Hepatocyte (in vitro differentiated cells): ENCODE data around the gene CNOT6L. TPM values are rescaled to one million over a fixed set of nuclear protein-coding genes. Genes with fewer than 3 reads are reported as not detected.

ENCODE experiments used
- DNase-seq: peaks from one replicate; pipeline ENCODE4 v3.0.0-alpha.2; 2016; ENCODE audit warnings: low spot score
- H2AFZ ChIP-seq: fragments of 200-600 bp; sonication (generic); 2 replicates; pipeline ENCODE4 v1.6.0; 2016; ENCODE audit warnings: antibody characterized with exemption, mild to moderate bottlenecking
- H3K27ac ChIP-seq: fragments of 200-600 bp; sonication (generic); 2 replicates; pipeline ENCODE4 v1.5.1; 2016; ENCODE audit warnings: mild to moderate bottlenecking
- H3K27me3 ChIP-seq: fragments of 200-600 bp; sonication (generic); 2 replicates; pipeline ENCODE4 v1.6.1; 2016
- H3K36me3 ChIP-seq: fragments of 200-600 bp; sonication (generic); replicated peaks from 2 replicates; pipeline ENCODE4 v1.5.1; 2016; ENCODE audit warnings: low read depth; ENCODE audit not compliant: insufficient read depth
- H3K4me1 ChIP-seq: fragments of 200-600 bp; sonication (generic); 2 replicates; pipeline ENCODE4 v1.5.1; 2016; ENCODE audit warnings: mild to moderate bottlenecking, moderate library complexity; ENCODE audit not compliant: insufficient read depth
- H3K4me2 ChIP-seq: fragments of 200-600 bp; sonication (generic); 2 replicates; pipeline ENCODE4 v1.6.0; 2016
- H3K4me3 ChIP-seq: fragments of 200-600 bp; sonication (generic); 2 replicates; pipeline ENCODE4 v1.5.1; 2016; ENCODE audit warnings: mild to moderate bottlenecking
- H3K79me2 ChIP-seq: fragments of 200-600 bp; sonication (generic); 2 replicates; pipeline ENCODE4 v1.6.0; 2017; ENCODE audit warnings: mild to moderate bottlenecking
- H3K9me2 ChIP-seq: fragments of 200-600 bp; sonication (generic); replicated peaks from 2 replicates; pipeline ENCODE4 v1.6.0; 2017; ENCODE audit warnings: mild to moderate bottlenecking; ENCODE audit not compliant: insufficient read depth
- H3K9me3 ChIP-seq: fragments of 200-600 bp; sonication (generic); 2 replicates; pipeline ENCODE4 v1.5.1; 2016; ENCODE audit warnings: low read depth, mild to moderate bottlenecking
- H4K20me1 ChIP-seq: fragments of 200-600 bp; sonication (generic); 2 replicates; pipeline ENCODE4 v1.6.0; 2016; ENCODE audit warnings: mild to moderate bottlenecking; ENCODE audit not compliant: insufficient read depth, poor library complexity, severe bottlenecking
- EZH2 ChIP-seq: fragments of 200-600 bp; sonication (generic); IDR thresholded peaks from 2 replicates; pipeline ENCODE4 v1.6.1; 2016; ENCODE audit warnings: antibody characterized with exemption, mild to moderate bottlenecking, borderline replicate concordance
- EZH2phosphoT487 ChIP-seq: fragments of 200-600 bp; sonication (generic); IDR thresholded peaks from one replicate; pipeline ENCODE4 v1.6.1; 2018; ENCODE audit warnings: antibody characterized with exemption, mild to moderate bottlenecking, low read depth, moderate library complexity; ENCODE audit not compliant: unreplicated experiment, severe bottlenecking
- WGBS: methylation state at CpG from one replicate; pipeline ENCODE4 v1.1.6; 2016; ENCODE audit warnings: low lambda C conversion rate; ENCODE audit errors: missing lambda C conversion rate; 5-methylcytosine and 5-hydroxymethylcytosine counted together
- polyA plus RNA-seq: library from polyadenylated mRNA; unstranded; fragments of >200 nt; fragmentation: Nextera tagmentation; extraction: Ambion mirVana; gene quantifications from 2 replicates; pipeline ENCODE4 v1.2.1, GENCODE V29; 2016
- total RNA-seq: library from RNA; depleted of rRNA; stranded (reverse); fragments of >200 nt; gene quantifications from 2 replicates; pipeline ENCODE4 v1.2.3, GENCODE V29; 2014
- TF ChIP-seq, protein P1 (sequence below): fragments of 200-600 bp; sonication (generic); IDR thresholded peaks from 2 replicates; pipeline ENCODE4 v1.5.1; 2016; ENCODE audit warnings: antibody characterized with exemption, mild to moderate bottlenecking; ENCODE audit not compliant: poor library complexity

Gene CNOT6L
- total and polyA plus RNA-seq, 2 experiments from 2014 or later = 7.7 to 20.4 TPM

DNA sequence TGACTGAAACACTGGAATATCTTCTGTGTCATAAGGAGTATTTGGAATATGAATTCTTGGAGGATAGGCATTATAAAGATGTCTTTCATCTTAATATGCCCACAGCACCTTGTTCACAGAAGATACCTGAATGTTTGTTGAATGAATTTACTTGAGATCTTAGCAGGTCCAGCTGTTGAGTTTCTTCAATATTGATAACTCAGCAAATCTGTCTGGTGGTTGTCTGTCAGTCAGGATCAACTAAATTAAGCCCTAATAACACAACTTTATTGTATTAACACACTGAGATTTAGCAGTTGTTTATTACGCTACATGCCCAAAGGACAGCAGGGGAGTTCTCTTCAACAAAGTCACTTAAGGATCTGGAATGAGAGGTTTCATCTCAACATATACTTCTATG lies 106.5 kb downstream of the CNOT6L start:
- no peaks in the 10 kb centered on the region for H3K9me3 ChIP-seq
- no peaks in the 10 kb centered on the region for H3K36me3 ChIP-seq
- no peak overlapping the region for H3K4me3 ChIP-seq
- H3K4me1 ChIP-seq = no peaks in the 10 kb centered on the region
- no peak overlapping the region for H2AFZ ChIP-seq
- H4K20me1 ChIP-seq = no peaks in the 10 kb centered on the region
- 100% methylated on average over 1 of the region's 1 CpG for WGBS
- H3K4me2 ChIP-seq = no peak overlapping the region
- H3K27me3 ChIP-seq = no peaks in the 10 kb centered on the region
- no peak overlapping the region for H3K27ac ChIP-seq
- no peaks in the 10 kb centered on the region for H3K9me2 ChIP-seq
- DNase-seq = no peak
- H3K79me2 ChIP-seq = no peaks in the 10 kb centered on the region
- TF ChIP-seq, protein P1, sequence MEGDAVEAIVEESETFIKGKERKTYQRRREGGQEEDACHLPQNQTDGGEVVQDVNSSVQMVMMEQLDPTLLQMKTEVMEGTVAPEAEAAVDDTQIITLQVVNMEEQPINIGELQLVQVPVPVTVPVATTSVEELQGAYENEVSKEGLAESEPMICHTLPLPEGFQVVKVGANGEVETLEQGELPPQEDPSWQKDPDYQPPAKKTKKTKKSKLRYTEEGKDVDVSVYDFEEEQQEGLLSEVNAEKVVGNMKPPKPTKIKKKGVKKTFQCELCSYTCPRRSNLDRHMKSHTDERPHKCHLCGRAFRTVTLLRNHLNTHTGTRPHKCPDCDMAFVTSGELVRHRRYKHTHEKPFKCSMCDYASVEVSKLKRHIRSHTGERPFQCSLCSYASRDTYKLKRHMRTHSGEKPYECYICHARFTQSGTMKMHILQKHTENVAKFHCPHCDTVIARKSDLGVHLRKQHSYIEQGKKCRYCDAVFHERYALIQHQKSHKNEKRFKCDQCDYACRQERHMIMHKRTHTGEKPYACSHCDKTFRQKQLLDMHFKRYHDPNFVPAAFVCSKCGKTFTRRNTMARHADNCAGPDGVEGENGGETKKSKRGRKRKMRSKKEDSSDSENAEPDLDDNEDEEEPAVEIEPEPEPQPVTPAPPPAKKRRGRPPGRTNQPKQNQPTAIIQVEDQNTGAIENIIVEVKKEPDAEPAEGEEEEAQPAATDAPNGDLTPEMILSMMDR = no peak
- no peak for TF ChIP-seq EZH2
- TF ChIP-seq EZH2phosphoT487 = no peak

DNA sequence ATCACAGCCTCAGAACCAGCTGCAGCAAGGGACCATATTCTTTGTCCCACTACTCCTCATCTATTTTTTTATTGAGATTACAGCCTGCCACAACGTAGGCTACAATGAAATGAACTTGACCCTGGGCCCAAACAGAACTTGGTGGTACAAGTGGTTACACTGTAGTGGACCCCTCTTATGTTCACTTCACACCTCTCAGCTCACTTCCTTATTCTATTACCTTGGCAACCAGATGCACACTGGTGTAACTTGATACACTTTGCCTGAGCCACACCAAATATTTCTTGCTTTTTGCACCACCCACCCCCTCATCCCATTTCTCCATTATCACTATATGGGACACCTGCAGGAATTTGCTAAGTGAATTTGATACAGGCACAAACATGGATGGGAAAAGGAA lies 107.7 kb downstream of the CNOT6L start:
- Histone ChIP-seq H3K9me2 (no peaks in the 10 kb centered on the region), H3K9me3 (no peaks in the 10 kb centered on the region), H3K4me1 (no peaks in the 10 kb centered on the region), H4K20me1 (no peaks in the 10 kb centered on the region), H3K27me3 (no peaks in the 10 kb centered on the region), H2AFZ (no peak overlapping the region), H3K4me2 (no peak overlapping the region), H3K27ac (no peak overlapping the region), H3K79me2 (no peaks in the 10 kb centered on the region), H3K36me3 (no peaks in the 10 kb centered on the region), H3K4me3 (no peak overlapping the region)
- TF ChIP-seq EZH2 (no peak), EZH2phosphoT487 (no peak)
- TF ChIP-seq, protein P1 = no peak
- no peak for DNase-seq
- 89% methylated on average over 1 of the region's 1 CpG for WGBS

DNA sequence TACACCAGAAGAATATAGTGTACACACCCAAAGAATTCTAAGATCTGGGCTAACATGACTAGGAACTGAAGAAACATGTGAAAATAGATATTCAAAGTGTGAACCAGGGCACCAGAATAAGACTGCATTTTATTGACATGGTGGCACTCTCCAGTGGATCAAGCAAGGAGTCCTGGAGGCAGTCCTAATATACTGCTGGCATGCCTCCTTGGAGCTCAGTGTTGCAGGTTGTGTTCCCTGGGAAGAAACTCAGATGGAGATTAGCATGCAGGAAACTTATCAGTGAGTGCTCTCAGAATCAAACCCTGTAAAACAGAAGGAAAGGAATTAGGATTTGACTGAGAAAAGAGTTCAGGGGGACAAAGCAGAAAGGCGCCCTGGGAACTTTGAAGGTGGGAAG lies 108.5 kb downstream of the CNOT6L start:
- no peaks in the 10 kb centered on the region for H3K79me2 ChIP-seq
- no peaks in the 10 kb centered on the region for H3K4me1 ChIP-seq
- no peaks in the 10 kb centered on the region for H3K9me2 ChIP-seq
- no peak for DNase-seq
- no peaks in the 10 kb centered on the region for H3K36me3 ChIP-seq
- H3K27ac ChIP-seq = no peak overlapping the region
- WGBS = 82% methylated on average over 1 of the region's 1 CpG
- no peak overlapping the region for H3K4me2 ChIP-seq
- TF ChIP-seq, protein P1 = no peak
- TF ChIP-seq EZH2 (no peak), EZH2phosphoT487 (no peak)
- H4K20me1 ChIP-seq = no peaks in the 10 kb centered on the region
- H3K27me3 ChIP-seq = no peaks in the 10 kb centered on the region
- no peak overlapping the region for H3K4me3 ChIP-seq
- no peak overlapping the region for H2AFZ ChIP-seq
- H3K9me3 ChIP-seq = no peaks in the 10 kb centered on the region

DNA sequence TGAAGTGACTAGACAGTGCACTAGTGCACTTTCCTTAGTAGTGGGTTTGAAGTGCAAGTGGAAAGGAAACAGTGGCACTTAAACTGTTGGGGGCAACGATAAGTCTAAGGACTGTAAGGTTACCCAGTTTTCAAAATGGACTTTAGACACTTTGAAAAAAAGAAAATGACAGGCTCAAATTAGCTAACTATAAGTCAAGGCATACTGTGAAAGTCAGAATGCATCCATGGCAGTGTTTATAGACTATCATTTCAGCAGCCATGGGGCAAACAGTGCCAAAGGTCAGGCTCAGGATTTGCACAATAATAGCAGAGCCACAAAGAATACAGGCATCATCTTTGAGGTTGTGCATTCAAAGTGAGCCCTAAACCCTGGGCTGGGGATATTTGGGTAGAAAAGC lies 109.1 kb downstream of the CNOT6L start:
- no peak overlapping the region for H2AFZ ChIP-seq
- H3K4me2 ChIP-seq = no peak overlapping the region
- H3K36me3 ChIP-seq = no peaks in the 10 kb centered on the region
- 71% methylated on average over 1 of the region's 1 CpG for WGBS
- TF ChIP-seq, protein P1 = no peak
- TF ChIP-seq EZH2phosphoT487 = no peak
- H3K4me3 ChIP-seq = no peak overlapping the region
- H3K9me2 ChIP-seq = no peaks in the 10 kb centered on the region
- H3K27ac ChIP-seq = no peak overlapping the region
- H4K20me1 ChIP-seq = no peaks in the 10 kb centered on the region
- DNase-seq = peak; percentile 12
- no peaks in the 10 kb centered on the region for H3K9me3 ChIP-seq
- H3K4me1 ChIP-seq = no peaks in the 10 kb centered on the region
- H3K27me3 ChIP-seq = no peaks in the 10 kb centered on the region
- H3K79me2 ChIP-seq = no peaks in the 10 kb centered on the region
